Peyer's patch (tissue), 4 donors: ENCODE data around the gene ABR.

Source experiments
- POLR2A ChIP-seq, 2 donors: fragments of 450-650 bp; IDR thresholded peaks; one replicate each; pipeline ENCODE4 v1.5.1; 2017; ENCODE audit warnings: antibody characterized with exemption in 2 of 2, mild to moderate bottlenecking in 2 of 2, moderate library complexity in 2 of 2
- TF ChIP-seq, protein P1 (sequence below), 6 experiments: fragments of 450-650 bp in 4 of 6; fragments of 200-600 bp in 2 of 6; sonication (generic) in 1 of 6; IDR thresholded peaks; one replicate each; pipeline ENCODE4 v1.5.1; 2017 to 2019; ENCODE audit warnings: antibody characterized with exemption in 6 of 6, mild to moderate bottlenecking in 3 of 6, moderate library complexity in 1 of 6

- TF ChIP-seq, protein P1, sequence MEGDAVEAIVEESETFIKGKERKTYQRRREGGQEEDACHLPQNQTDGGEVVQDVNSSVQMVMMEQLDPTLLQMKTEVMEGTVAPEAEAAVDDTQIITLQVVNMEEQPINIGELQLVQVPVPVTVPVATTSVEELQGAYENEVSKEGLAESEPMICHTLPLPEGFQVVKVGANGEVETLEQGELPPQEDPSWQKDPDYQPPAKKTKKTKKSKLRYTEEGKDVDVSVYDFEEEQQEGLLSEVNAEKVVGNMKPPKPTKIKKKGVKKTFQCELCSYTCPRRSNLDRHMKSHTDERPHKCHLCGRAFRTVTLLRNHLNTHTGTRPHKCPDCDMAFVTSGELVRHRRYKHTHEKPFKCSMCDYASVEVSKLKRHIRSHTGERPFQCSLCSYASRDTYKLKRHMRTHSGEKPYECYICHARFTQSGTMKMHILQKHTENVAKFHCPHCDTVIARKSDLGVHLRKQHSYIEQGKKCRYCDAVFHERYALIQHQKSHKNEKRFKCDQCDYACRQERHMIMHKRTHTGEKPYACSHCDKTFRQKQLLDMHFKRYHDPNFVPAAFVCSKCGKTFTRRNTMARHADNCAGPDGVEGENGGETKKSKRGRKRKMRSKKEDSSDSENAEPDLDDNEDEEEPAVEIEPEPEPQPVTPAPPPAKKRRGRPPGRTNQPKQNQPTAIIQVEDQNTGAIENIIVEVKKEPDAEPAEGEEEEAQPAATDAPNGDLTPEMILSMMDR (IDR thresholded peaks at IDR 0.05): no peak
- no peak for TF ChIP-seq POLR2A (IDR thresholded peaks at IDR 0.05)
Measured at GRCh38 chr17:1002771-1003555, 176.8 kb downstream of the ABR start.
